ENCODE data around the gene KRTAP5-6.

- no peak for TF ChIP-seq CTCF (IDR thresholded peaks at IDR 0.05 in 8 of 11, conservative IDR thresholded peaks at IDR 0.05 in 3 of 11)
- TF ChIP-seq POLR2A (IDR thresholded peaks at IDR 0.05), result no peak
- peak in 1 of 3 donors; percentile 2 for TF ChIP-seq POLR2AphosphoS5 (IDR thresholded peaks at IDR 0.05)
Observed at GRCh38 chr11:1744137-1744886, 47.3 kb downstream of the KRTAP5-6 start.

Measured in spleen (tissue), 7 donors.